MM.1S (cell line): ENCODE data around the gene PROX1.

Experiments used
- EZH2 ChIP-seq: fragments of 300-600 bp; sonication (generic); optimal IDR thresholded peaks from 2 replicates; pipeline ENCODE3; 2017; ENCODE audit warnings: low read depth, mild to moderate bottlenecking, antibody characterized with exemption, low read length, mixed read lengths
- EZH2phosphoT487 ChIP-seq: fragments of 300-600 bp; sonication (generic); IDR thresholded peaks from 2 replicates; pipeline ENCODE4 v1.6.1; 2018; ENCODE audit warnings: antibody characterized with exemption, low read length
- TF ChIP-seq, protein P1 (sequence below): fragments of 300-600 bp; sonication (generic); IDR thresholded peaks from 2 replicates; pipeline ENCODE4 v1.5.1; 2016; ENCODE audit warnings: antibody characterized with exemption, low read length, mixed read lengths

GRCh38 chr1:213996320-213997037 lies 8.7 kb downstream of the PROX1 start:
- TF ChIP-seq EZH2phosphoT487, result no peak
- TF ChIP-seq, protein P1, sequence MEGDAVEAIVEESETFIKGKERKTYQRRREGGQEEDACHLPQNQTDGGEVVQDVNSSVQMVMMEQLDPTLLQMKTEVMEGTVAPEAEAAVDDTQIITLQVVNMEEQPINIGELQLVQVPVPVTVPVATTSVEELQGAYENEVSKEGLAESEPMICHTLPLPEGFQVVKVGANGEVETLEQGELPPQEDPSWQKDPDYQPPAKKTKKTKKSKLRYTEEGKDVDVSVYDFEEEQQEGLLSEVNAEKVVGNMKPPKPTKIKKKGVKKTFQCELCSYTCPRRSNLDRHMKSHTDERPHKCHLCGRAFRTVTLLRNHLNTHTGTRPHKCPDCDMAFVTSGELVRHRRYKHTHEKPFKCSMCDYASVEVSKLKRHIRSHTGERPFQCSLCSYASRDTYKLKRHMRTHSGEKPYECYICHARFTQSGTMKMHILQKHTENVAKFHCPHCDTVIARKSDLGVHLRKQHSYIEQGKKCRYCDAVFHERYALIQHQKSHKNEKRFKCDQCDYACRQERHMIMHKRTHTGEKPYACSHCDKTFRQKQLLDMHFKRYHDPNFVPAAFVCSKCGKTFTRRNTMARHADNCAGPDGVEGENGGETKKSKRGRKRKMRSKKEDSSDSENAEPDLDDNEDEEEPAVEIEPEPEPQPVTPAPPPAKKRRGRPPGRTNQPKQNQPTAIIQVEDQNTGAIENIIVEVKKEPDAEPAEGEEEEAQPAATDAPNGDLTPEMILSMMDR, result no peak
- TF ChIP-seq EZH2, result no peak
